ENCODE results near the gene FLG2. TPM values are rescaled to one million over a fixed set of nuclear protein-coding genes. Genes with fewer than 3 reads are reported as not detected.
"Not testable (repeated sequence)": the region's sequence is repeated elsewhere in the genome, so short reads cannot be mapped to it uniquely, and the experiment has no call there.

Gene FLG2
- total RNA-seq, 2 experiments from 2014 or later: not detected

GRCh38 chr1:152309955-152310354 lies 49.9 kb downstream of the FLG2 start:
- ATAC-seq: no peak
- Mint-ChIP-seq H3K4me1 (no peaks in the 10 kb centered on the region), H3K9me3 (ENCODE audit: low read depth) (no peaks in the 10 kb centered on the region), H3K27ac (no peak overlapping the region), H3K36me3 (ENCODE audit: low read depth) (no peaks in the 10 kb centered on the region), H3K27me3 (peaks cover 7% of the 10 kb centered on the region), H3K4me3 (no peak overlapping the region)
- CTCF ChIA-PET: no interaction called here
- no peak for DNase-seq
- POLR2A ChIA-PET: no interaction called here
- intact Hi-C loops (cut with DNase I, micrococcal nuclease): no loop called here

DNA sequence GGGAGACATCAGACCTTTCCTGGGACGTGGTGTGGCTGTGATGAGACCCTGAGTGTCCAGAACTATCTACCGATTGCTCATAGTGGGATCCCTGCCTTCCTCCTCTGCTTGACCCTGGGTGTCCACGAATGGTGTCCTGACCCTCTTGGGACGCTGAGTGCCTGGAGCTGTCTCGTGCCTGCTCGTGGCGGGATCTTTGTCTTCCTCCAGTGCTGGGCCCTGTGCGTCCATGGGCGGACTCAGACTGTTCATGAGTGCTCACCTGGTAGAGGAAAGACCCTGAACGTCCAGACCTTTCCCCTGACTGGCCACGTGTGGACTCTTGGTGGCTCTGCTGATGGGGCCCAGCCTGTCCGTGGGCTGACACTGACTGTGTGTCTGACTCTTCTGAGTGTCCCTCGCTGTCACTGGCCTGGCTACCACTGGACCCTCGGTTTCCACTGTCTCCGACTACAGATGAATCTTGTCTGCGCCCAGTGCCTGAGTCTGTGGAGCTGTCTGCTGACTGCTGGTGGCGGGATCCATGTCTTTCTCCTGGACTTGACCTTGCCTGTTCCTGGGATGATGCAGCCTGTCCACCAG lies 50.4 kb downstream of the FLG2 start:
- H3K27ac Mint-ChIP-seq; H3K27me3 Mint-ChIP-seq; H3K9me3 Mint-ChIP-seq (ENCODE audit: low read depth); DNase-seq; CTCF ChIA-PET; H3K36me3 Mint-ChIP-seq (ENCODE audit: low read depth); ATAC-seq; POLR2A ChIA-PET; intact Hi-C loops (cut with DNase I, micrococcal nuclease); H3K4me1 Mint-ChIP-seq; H3K4me3 Mint-ChIP-seq: not testable (repeated sequence)

DNA sequence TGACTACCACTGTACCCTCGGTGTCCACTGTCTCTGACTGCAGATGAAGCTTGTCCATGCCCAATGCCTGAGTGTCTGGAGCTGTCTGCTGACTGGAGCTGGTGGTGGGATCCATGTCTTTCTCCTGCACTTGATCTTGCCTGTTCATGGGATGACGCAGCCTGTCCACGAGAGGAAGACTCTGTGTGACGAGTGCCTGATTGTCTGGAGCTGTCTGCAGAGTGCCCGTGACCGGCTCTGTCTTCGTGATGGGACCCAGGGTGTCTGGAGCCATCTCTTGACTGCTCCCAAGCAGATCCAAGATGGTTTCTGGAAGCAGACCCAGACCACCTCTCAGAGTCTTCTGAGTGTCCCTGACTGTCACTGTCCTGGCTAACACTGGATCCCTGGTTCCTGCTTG lies 51.0 kb downstream of the FLG2 start:
- H3K4me3 Mint-ChIP-seq; H3K36me3 Mint-ChIP-seq (ENCODE audit: low read depth); CTCF ChIA-PET; POLR2A ChIA-PET; H3K4me1 Mint-ChIP-seq; ATAC-seq; H3K27ac Mint-ChIP-seq; intact Hi-C loops (cut with DNase I, micrococcal nuclease); H3K9me3 Mint-ChIP-seq (ENCODE audit: low read depth); H3K27me3 Mint-ChIP-seq; DNase-seq: not testable (repeated sequence)

GRCh38 chr1:152307970-152308369 lies 51.8 kb downstream of the FLG2 start:
- H3K4me3 Mint-ChIP-seq; POLR2A ChIA-PET; H3K9me3 Mint-ChIP-seq (ENCODE audit: low read depth); H3K27me3 Mint-ChIP-seq; H3K27ac Mint-ChIP-seq; ATAC-seq; H3K36me3 Mint-ChIP-seq (ENCODE audit: low read depth); intact Hi-C loops (cut with DNase I, micrococcal nuclease); H3K4me1 Mint-ChIP-seq; DNase-seq; CTCF ChIA-PET: not testable (repeated sequence)

DNA sequence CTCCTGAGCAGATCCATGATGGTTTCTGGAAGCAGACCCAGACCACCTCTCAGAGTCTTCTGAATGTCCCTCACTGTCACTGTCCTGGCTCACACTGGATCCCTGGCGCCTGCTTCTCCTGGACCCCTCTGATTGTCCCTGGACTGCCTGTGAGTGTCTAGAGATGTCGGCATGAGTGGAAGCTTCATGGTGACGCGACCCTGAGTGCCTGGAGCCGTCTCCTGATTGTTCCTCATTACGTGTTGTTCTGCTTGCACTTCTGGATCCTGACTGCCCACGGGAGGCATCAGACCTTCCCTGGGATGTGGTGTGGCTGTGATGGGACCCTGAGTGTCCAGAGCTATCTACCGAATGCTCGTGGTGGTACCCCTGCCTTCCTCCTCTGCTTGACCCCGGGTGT lies 53.7 kb downstream of the FLG2 start:
- H3K9me3 Mint-ChIP-seq (ENCODE audit: low read depth); H3K27me3 Mint-ChIP-seq; POLR2A ChIA-PET; ATAC-seq; H3K4me1 Mint-ChIP-seq; CTCF ChIA-PET; H3K4me3 Mint-ChIP-seq; H3K36me3 Mint-ChIP-seq (ENCODE audit: low read depth); intact Hi-C loops (cut with DNase I, micrococcal nuclease); H3K27ac Mint-ChIP-seq; DNase-seq: not testable (repeated sequence)

GRCh38 chr1:152304773-152305172 lies 55.0 kb downstream of the FLG2 start:
- CTCF ChIA-PET; H3K27me3 Mint-ChIP-seq; ATAC-seq; H3K36me3 Mint-ChIP-seq (ENCODE audit: low read depth); H3K9me3 Mint-ChIP-seq (ENCODE audit: low read depth); intact Hi-C loops (cut with DNase I, micrococcal nuclease); H3K4me3 Mint-ChIP-seq; POLR2A ChIA-PET; H3K27ac Mint-ChIP-seq; DNase-seq; H3K4me1 Mint-ChIP-seq: not testable (repeated sequence)

DNA sequence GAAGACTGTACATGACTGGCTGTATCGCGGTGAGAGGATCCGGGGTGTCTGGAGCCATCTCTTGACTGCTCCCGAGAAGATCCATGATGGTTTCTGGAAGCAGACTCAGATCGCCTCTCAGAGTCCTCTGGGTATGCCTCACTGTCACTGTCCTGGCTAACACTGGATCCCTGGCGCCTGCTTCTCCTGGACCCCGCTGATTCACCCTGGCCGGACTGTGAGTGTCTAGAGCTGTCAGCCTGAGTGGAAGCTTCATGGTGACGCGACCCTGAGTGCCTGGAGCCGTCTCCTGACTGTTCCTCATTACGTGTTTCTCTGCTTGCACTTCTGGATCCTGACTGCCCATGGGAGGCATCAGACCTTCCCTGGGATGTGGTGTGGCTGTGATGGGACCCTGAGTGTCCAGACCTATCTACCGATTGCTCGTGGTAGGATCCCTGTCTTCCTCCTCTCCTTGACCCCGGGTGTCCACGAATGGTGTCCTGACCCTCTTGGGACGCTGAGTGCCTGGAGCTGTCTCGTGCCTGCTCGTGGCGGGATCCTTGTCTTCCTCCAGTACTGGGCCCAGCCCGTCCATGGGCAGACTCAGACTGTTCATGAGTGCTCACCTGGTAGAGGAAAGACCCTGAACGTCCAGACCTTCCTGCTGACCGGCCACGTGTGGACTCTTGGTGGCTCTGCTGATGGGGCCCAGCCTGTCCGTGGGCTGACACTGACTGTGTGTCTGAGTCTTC lies 56.5 kb downstream of the FLG2 start:
- DNase-seq; ATAC-seq; H3K4me3 Mint-ChIP-seq; H3K36me3 Mint-ChIP-seq (ENCODE audit: low read depth); H3K4me1 Mint-ChIP-seq; H3K9me3 Mint-ChIP-seq (ENCODE audit: low read depth); H3K27me3 Mint-ChIP-seq; H3K27ac Mint-ChIP-seq; POLR2A ChIA-PET; intact Hi-C loops (cut with DNase I, micrococcal nuclease); CTCF ChIA-PET: not testable (repeated sequence)

Other genes starting within 250 kb of the FLG2 start
- under 1 TPM in 1 of 2 experiments, not detected in 1; 0.05 TPM for gene TCHH, start 244.6 kb downstream of the FLG2 start, total RNA-seq
- gene RPTN, start 200.8 kb downstream of the FLG2 start, total RNA-seq: not detected
- not detected for gene HRNR, start 135.8 kb downstream of the FLG2 start, total RNA-seq
- not detected for gene FLG, start 34.8 kb downstream of the FLG2 start, total RNA-seq
- gene CRNN, start 54.3 kb upstream of the FLG2 start, total RNA-seq: not detected
- not detected for gene LCE5A, start 150.8 kb upstream of the FLG2 start, total RNA-seq
- not detected for gene CRCT1, start 154.5 kb upstream of the FLG2 start, total RNA-seq
- not detected for gene LCE3E, start 206.8 kb upstream of the FLG2 start, total RNA-seq
- not detected for gene LCE3D, start 220.5 kb upstream of the FLG2 start, total RNA-seq
- gene LCE3C, start 240.2 kb upstream of the FLG2 start, total RNA-seq: not detected